A673 (cell line): ENCODE measurements around the gene PTPRK.

Source experiments
- CTCF ChIP-seq: fragments of 300-800, 200-600 bp; sonication (generic); conservative IDR thresholded peaks from 2 replicates; pipeline ENCODE4 v1.5.1; 2017; ENCODE audit warnings: low read depth, mild to moderate bottlenecking, antibody characterized with exemption, low read length, moderate library complexity, mixed read lengths
- EZH2 ChIP-seq: fragments of 200-600 bp; sonication (generic); IDR thresholded peaks from 2 replicates; pipeline ENCODE4 v1.6.1; 2017; ENCODE audit warnings: borderline replicate concordance, low read depth, mild to moderate bottlenecking, mixed read lengths, antibody characterized with exemption, low read length; ENCODE audit not compliant: poor library complexity, severe bottlenecking

GRCh38 chr6:127933852-127934840 is 586.3 kb downstream of the PTPRK start:
- TF ChIP-seq CTCF (no peak), EZH2 (no peak)
